ENCODE data around the gene AP2A2.

AP2A2 gene

GRCh38 chr11:1031121-1031899 is 105.6 kb downstream of the AP2A2 start:
- Histone ChIP-seq H3K4me3 (ENCODE audit: low read length) (no peak overlapping the region), H4K20me1 (ENCODE audit: control insufficient read depth, insufficient read depth, low read depth, low read length) (no peaks in the 10 kb centered on the region), H3F3A (ENCODE audit: control insufficient read depth, insufficient read depth) (no peaks in the 10 kb centered on the region), H3K9me3 (ENCODE audit: control insufficient read depth, insufficient read depth, low read length) (no peaks in the 10 kb centered on the region), H3K36me3 (ENCODE audit: control insufficient read depth, low read length) (no peaks in the 10 kb centered on the region), H3K9me2 (replicated peaks; ENCODE audit: control insufficient read depth, low read length) (no peaks in the 10 kb centered on the region), H3K27me3 (ENCODE audit: control insufficient read depth, low read length) (no peaks in the 10 kb centered on the region), H3K27ac (ENCODE audit: low read depth, low read length) (no peak overlapping the region), H3K4me2 (ENCODE audit: low read length) (no peak overlapping the region), H3K4me1 (ENCODE audit: control insufficient read depth, low read length) (no peaks in the 10 kb centered on the region), H3K79me2 (ENCODE audit: control insufficient read depth, low read length) (no peaks in the 10 kb centered on the region)
- TF ChIP-seq EZH2phosphoT487 (IDR thresholded peaks at IDR 0.05; ENCODE audit: borderline replicate concordance, low read length), result no peak

- TF ChIP-seq CTCF (IDR thresholded peaks at IDR 0.05; ENCODE audit: low read depth, low read length, poor library complexity, severe bottlenecking) (no peak), EZH2phosphoT487 (IDR thresholded peaks at IDR 0.05; ENCODE audit: borderline replicate concordance, low read length) (no peak)
- no peaks in the 10 kb centered on the region for H3K27me3 ChIP-seq (ENCODE audit: control insufficient read depth, low read length)
Observed at GRCh38 chr11:1032310-1032891, 106.7 kb downstream of the AP2A2 start.

GRCh38 chr11:1033016-1033798 is 107.5 kb downstream of the AP2A2 start:
- H3K4me1 ChIP-seq (ENCODE audit: control insufficient read depth, low read length), result no peaks in the 10 kb centered on the region
- no peak for TF ChIP-seq EZH2phosphoT487 (IDR thresholded peaks at IDR 0.05; ENCODE audit: borderline replicate concordance, low read length)
- TF ChIP-seq CTCF (IDR thresholded peaks at IDR 0.05; ENCODE audit: low read depth, low read length, poor library complexity, severe bottlenecking), result no peak
- no peak overlapping the region for H3K4me2 ChIP-seq (ENCODE audit: low read length)
- no peaks in the 10 kb centered on the region for H4K20me1 ChIP-seq (ENCODE audit: control insufficient read depth, insufficient read depth, low read depth, low read length)
- H3K4me3 ChIP-seq (ENCODE audit: low read length), result no peak overlapping the region
- no peaks in the 10 kb centered on the region for H3F3A ChIP-seq (ENCODE audit: control insufficient read depth, insufficient read depth)
- H3K9me2 ChIP-seq (replicated peaks; ENCODE audit: control insufficient read depth, low read length), result no peaks in the 10 kb centered on the region
- H3K27me3 ChIP-seq (ENCODE audit: control insufficient read depth, low read length), result no peaks in the 10 kb centered on the region
- H3K9me3 ChIP-seq (ENCODE audit: control insufficient read depth, insufficient read depth, low read length), result no peaks in the 10 kb centered on the region
- H3K79me2 ChIP-seq (ENCODE audit: control insufficient read depth, low read length), result no peaks in the 10 kb centered on the region
- no peak overlapping the region for H3K27ac ChIP-seq (ENCODE audit: low read depth, low read length)
- no peaks in the 10 kb centered on the region for H3K36me3 ChIP-seq (ENCODE audit: control insufficient read depth, low read length)

More at GRCh38 chr11:1032310-1032891, 106.7 kb downstream of the AP2A2 start:
- Histone ChIP-seq H3K36me3 (ENCODE audit: control insufficient read depth, low read length) (no peaks in the 10 kb centered on the region), H3K9me2 (replicated peaks; ENCODE audit: control insufficient read depth, low read length) (no peaks in the 10 kb centered on the region), H3K4me3 (ENCODE audit: low read length) (no peak overlapping the region), H3K9me3 (ENCODE audit: control insufficient read depth, insufficient read depth, low read length) (no peaks in the 10 kb centered on the region), H3F3A (ENCODE audit: control insufficient read depth, insufficient read depth) (no peaks in the 10 kb centered on the region), H3K27ac (ENCODE audit: low read depth, low read length) (no peak overlapping the region), H4K20me1 (ENCODE audit: control insufficient read depth, insufficient read depth, low read depth, low read length) (no peaks in the 10 kb centered on the region), H3K4me2 (ENCODE audit: low read length) (no peak overlapping the region), H3K79me2 (ENCODE audit: control insufficient read depth, low read length) (no peaks in the 10 kb centered on the region), H3K4me1 (ENCODE audit: control insufficient read depth, low read length) (no peaks in the 10 kb centered on the region)
